ENCODE measurements around the gene CACNA1F. TPM values are rescaled to one million over a fixed set of nuclear protein-coding genes. Genes with fewer than 3 reads are reported as not detected.

CACNA1F gene
- total and polyA plus RNA-seq, 9 of the 15 experiments (the other 6 are each of a cell fraction or from before 2014, with no cell fraction given): under 0.01 to 0.41 (median 0.03) TPM; not detected in 3

DNA sequence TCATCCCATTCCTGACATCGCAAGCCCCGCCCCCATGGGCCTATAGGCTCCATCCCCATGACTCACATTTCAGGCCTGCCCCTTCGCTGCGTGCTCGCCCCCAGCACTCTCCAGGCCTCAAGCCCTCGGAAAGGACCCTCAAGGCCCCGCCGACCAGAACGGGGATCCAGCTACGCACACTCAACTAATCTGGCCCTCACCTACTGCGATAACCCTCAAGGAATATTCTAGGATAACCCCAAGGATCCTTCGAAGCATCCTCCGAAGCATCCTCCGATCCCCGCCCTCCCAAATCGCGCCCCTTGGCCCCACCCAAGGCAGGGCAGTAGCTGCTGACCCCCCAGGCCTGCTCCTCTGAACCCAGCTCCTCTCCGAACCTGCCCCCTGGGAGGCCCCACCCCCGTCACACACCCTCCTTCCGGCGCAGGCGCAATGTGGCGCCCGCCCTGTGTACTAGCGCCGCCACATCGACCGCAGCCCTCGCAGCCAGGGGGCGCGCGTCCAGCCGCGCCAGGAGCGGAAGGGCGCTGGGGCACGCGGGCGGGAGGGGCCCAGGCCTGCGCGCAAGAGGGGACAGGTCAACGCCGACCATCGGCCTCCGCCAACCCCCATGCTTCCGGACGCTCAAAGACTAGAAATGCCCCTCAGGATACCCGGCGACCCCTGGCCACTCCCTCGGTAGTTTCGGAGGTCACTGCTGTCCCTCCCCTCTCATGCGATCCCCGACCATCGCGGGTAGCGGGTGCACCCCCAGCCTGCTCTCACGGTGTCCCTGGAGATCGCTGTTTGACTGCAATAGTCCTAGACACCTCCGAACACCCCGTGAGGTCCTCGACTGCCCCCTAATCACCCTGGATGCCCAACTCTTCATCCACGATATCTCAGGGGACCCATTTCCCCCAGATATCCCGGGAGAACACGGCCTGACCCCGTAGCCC is 77.0 kb downstream of the CACNA1F start (continued):
- TF ChIP-seq CBX1 (IDR thresholded peaks at IDR 0.05; ENCODE audit: low read depth): 0 out of 2 replicates have a peak, but pooled peaks have one; percentile 40
- TF ChIP-seq NFIC (IDR thresholded peaks at IDR 0.05): 0 out of 2 replicates have a peak, but pooled peaks have one; percentile 16
- TF ChIP-seq JUN (IDR thresholded peaks at IDR 0.05; ENCODE audit: borderline replicate concordance, low read depth, low read length): peak; percentile 69; the same call in 1 of the 2 replicates
- TF ChIP-seq JUN (CRISPR knock-in tag; IDR thresholded peaks at IDR 0.05; ENCODE audit: borderline replicate concordance): no peak
- peak; percentile 66 for TF ChIP-seq CCNT2 (IDR thresholded peaks at IDR 0.05; ENCODE audit: borderline replicate concordance, extremely low read depth, insufficient read length, low read depth, low read length)
- TF ChIP-seq, protein P1, sequence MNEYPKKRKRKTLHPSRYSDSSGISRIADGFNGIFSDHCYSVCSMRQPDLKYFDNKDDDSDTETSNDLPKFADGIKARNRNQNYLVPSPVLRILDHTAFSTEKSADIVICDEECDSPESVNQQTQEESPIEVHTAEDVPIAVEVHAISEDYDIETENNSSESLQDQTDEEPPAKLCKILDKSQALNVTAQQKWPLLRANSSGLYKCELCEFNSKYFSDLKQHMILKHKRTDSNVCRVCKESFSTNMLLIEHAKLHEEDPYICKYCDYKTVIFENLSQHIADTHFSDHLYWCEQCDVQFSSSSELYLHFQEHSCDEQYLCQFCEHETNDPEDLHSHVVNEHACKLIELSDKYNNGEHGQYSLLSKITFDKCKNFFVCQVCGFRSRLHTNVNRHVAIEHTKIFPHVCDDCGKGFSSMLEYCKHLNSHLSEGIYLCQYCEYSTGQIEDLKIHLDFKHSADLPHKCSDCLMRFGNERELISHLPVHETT (CRISPR knock-in tag; conservative IDR thresholded peaks at IDR 0.05 in 1 of 2, IDR thresholded peaks at IDR 0.05 in 1 of 2): peak in 1 of 2 experiments; percentile 66; a peak in 2 of 4 replicates
- peak; percentile 75 for TF ChIP-seq POLR2A (conservative IDR thresholded peaks at IDR 0.05)
- TF ChIP-seq, protein P2, sequence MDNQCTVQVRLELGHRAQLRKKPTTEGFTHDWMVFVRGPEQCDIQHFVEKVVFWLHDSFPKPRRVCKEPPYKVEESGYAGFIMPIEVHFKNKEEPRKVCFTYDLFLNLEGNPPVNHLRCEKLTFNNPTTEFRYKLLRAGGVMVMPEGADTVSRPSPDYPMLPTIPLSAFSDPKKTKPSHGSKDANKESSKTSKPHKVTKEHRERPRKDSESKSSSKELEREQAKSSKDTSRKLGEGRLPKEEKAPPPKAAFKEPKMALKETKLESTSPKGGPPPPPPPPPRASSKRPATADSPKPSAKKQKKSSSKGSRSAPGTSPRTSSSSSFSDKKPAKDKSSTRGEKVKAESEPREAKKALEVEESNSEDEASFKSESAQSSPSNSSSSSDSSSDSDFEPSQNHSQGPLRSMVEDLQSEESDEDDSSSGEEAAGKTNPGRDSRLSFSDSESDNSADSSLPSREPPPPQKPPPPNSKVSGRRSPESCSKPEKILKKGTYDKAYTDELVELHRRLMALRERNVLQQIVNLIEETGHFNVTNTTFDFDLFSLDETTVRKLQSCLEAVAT (IDR thresholded peaks at IDR 0.05): peak in 1 of 2 experiments; percentile 18; a peak in 1 of 4 replicates
- TF ChIP-seq BRD4 (IDR thresholded peaks at IDR 0.05): no peak
- TF ChIP-seq, protein P3, sequence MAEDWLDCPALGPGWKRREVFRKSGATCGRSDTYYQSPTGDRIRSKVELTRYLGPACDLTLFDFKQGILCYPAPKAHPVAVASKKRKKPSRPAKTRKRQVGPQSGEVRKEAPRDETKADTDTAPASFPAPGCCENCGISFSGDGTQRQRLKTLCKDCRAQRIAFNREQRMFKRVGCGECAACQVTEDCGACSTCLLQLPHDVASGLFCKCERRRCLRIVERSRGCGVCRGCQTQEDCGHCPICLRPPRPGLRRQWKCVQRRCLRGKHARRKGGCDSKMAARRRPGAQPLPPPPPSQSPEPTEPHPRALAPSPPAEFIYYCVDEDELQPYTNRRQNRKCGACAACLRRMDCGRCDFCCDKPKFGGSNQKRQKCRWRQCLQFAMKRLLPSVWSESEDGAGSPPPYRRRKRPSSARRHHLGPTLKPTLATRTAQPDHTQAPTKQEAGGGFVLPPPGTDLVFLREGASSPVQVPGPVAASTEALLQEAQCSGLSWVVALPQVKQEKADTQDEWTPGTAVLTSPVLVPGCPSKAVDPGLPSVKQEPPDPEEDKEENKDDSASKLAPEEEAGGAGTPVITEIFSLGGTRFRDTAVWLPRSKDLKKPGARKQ (CRISPR knock-in tag; IDR thresholded peaks at IDR 0.05): no peak
- TF ChIP-seq, protein P4, sequence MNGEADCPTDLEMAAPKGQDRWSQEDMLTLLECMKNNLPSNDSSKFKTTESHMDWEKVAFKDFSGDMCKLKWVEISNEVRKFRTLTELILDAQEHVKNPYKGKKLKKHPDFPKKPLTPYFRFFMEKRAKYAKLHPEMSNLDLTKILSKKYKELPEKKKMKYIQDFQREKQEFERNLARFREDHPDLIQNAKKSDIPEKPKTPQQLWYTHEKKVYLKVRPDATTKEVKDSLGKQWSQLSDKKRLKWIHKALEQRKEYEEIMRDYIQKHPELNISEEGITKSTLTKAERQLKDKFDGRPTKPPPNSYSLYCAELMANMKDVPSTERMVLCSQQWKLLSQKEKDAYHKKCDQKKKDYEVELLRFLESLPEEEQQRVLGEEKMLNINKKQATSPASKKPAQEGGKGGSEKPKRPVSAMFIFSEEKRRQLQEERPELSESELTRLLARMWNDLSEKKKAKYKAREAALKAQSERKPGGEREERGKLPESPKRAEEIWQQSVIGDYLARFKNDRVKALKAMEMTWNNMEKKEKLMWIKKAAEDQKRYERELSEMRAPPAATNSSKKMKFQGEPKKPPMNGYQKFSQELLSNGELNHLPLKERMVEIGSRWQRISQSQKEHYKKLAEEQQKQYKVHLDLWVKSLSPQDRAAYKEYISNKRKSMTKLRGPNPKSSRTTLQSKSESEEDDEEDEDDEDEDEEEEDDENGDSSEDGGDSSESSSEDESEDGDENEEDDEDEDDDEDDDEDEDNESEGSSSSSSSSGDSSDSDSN (IDR thresholded peaks at IDR 0.05; ENCODE audit: borderline replicate concordance in 1 of 2, low read depth in 2 of 2, low read length in 2 of 2): peak in 1 of 2 experiments; percentile 22; a peak in 1 of 4 replicates
- TF ChIP-seq, protein P5, sequence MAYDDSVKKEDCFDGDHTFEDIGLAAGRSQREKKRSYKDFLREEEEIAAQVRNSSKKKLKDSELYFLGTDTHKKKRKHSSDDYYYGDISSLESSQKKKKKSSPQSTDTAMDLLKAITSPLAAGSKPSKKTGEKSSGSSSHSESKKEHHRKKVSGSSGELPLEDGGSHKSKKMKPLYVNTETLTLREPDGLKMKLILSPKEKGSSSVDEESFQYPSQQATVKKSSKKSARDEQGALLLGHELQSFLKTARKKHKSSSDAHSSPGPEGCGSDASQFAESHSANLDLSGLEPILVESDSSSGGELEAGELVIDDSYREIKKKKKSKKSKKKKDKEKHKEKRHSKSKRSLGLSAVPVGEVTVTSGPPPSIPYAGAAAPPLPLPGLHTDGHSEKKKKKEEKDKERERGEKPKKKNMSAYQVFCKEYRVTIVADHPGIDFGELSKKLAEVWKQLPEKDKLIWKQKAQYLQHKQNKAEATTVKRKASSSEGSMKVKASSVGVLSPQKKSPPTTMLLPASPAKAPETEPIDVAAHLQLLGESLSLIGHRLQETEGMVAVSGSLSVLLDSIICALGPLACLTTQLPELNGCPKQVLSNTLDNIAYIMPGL (CRISPR knock-in tag; IDR thresholded peaks at IDR 0.05): peak; percentile 89; the same call in 1 of the 2 replicates
- TF ChIP-seq L3MBTL2 (IDR thresholded peaks at IDR 0.05): peak; percentile 95
- TF ChIP-seq, protein P6, sequence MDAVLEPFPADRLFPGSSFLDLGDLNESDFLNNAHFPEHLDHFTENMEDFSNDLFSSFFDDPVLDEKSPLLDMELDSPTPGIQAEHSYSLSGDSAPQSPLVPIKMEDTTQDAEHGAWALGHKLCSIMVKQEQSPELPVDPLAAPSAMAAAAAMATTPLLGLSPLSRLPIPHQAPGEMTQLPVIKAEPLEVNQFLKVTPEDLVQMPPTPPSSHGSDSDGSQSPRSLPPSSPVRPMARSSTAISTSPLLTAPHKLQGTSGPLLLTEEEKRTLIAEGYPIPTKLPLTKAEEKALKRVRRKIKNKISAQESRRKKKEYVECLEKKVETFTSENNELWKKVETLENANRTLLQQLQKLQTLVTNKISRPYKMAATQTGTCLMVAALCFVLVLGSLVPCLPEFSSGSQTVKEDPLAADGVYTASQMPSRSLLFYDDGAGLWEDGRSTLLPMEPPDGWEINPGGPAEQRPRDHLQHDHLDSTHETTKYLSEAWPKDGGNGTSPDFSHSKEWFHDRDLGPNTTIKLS (IDR thresholded peaks at IDR 0.05; ENCODE audit: borderline replicate concordance, low read depth): peak; percentile 41; the same call in 1 of the 2 replicates
